PFSK-1 (cell line): ENCODE results near the gene RPA1.

Experiments used
- FOXP2 ChIP-seq: optimal IDR thresholded peaks from 2 replicates; pipeline ENCODE3; 2011; ENCODE audit warnings: borderline replicate concordance, control low read depth, inconsistent platforms; ENCODE audit not compliant: insufficient read depth; ENCODE audit errors: extremely low read length, extremely low read depth
- POLR2AphosphoS5 ChIP-seq: IDR thresholded peaks from 2 replicates; pipeline ENCODE4 v1.6.1; 2012; ENCODE audit warnings: low read depth, mild to moderate bottlenecking, control low read depth, low read length, moderate library complexity
- SIN3A ChIP-seq: IDR thresholded peaks from 2 replicates; pipeline ENCODE4 v1.6.1; 2012; ENCODE audit warnings: mild to moderate bottlenecking, low read length, moderate library complexity, borderline replicate concordance; ENCODE audit not compliant: insufficient read depth

DNA sequence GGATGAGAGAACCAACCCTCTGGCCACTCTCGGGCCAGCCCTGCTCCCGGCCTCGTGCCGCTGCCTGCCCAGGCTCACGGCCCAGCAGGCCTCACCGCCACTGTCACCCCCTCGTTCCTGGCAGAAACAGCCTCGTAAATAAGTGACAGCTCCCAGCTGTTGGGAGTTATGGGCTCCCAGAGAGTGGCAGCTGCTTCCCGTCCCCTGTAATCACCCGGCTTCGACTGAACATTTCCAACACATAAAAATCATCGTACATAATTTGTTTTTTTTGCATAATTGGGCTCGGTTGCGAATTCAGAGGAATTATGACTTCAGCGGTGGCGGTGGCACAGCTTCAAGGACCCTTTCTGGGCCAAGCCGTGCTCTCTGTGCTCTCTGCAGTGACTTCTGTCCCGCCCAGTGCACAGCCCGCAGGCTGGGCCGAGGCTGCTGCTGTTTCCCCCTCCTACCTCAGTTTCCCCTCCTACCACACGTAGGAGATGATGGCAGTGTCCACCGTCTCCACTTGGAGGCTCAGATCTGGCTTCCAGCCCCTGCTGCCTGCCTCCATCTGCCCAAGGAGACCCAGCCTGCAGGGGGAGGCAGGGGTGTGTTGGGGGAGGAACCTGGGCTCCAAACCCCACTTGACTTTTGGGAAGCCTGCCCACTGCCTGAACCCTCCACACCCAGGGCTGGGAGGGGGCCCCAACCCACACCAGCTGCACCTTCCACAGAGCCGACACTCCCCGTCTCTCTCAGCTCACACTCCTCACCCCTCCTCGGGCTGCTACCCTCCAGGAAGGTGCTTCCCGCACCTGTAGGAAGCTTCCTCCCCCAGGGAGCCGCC is 110.4 kb downstream of the RPA1 start:
- no peak for TF ChIP-seq POLR2AphosphoS5
- no peak for TF ChIP-seq SIN3A
- TF ChIP-seq FOXP2 = no peak
